AG04449 (cell line): ENCODE data around the gene TPST1.
"Not testable (repeated sequence)": the region's sequence is repeated elsewhere in the genome, so short reads cannot be mapped to it uniquely, and the experiment has no call there.

Experiments used
- CTCF ChIA-PET: fragments of 350-600 bp; formaldehyde crosslinking; extraction: SDS; loops from one replicate; lab custom pipeline; 2021; ENCODE audit warnings: antibody characterized with exemption; lab: Yijun Ruan, JAX
- POLR2A ChIA-PET: fragments of 400-600, 350-600 bp; formaldehyde crosslinking; extraction: SDS; loops from one replicate; lab custom pipeline; 2020; ENCODE audit warnings: antibody characterized with exemption, inconsistent platforms; lab: Yijun Ruan, JAX
- DNase-seq: peaks from one replicate; pipeline ENCODE4 v3.0.0-alpha.2; 2010; ENCODE audit warnings: low read depth, low spot score
- H3K4me3 ChIP-seq: 2 replicates; pipeline ENCODE4 v1.5.1; 2011; ENCODE audit warnings: low read depth, mild to moderate bottlenecking, control low read depth, low read length
- TF ChIP-seq, protein P1 (sequence below): IDR thresholded peaks from one replicate; pipeline ENCODE4 v1.5.1; 2011; ENCODE audit warnings: mild to moderate bottlenecking, moderate library complexity, low read length, control low read depth, inconsistent platforms; ENCODE audit not compliant: insufficient read depth; ENCODE audit errors: missing control alignments

Gene TPST1

DNA sequence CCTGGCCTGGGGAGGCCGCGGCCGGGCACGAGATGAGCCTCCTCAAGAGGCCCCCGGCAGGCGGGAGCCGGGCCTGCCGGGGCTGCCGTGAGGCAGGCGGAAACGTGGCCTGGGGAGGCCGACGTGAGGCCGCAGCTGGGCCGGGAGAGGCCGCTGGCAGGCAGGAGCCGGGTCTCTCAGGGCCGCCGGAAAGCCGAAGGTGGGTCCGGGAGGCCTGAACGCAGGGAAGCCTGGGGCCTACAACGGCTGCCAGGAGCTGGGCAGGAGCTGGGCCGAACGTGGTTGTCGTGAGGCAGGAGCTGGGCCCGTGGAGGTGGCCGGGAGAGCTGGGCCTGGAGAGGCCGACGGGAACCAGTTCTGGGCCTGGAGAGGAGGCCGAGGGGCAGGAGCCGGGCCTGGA, 171.9 kb downstream of the TPST1 start:
- CTCF ChIA-PET = interaction anchor here (1.0 to 1.2 kb wide), 2 partner anchors 9 to 11 kb away, joined by 3 read pairs; no protein-coding TSS in a partner anchor
- H3K4me3 ChIP-seq = no peak overlapping the region
- TF ChIP-seq, protein P1, sequence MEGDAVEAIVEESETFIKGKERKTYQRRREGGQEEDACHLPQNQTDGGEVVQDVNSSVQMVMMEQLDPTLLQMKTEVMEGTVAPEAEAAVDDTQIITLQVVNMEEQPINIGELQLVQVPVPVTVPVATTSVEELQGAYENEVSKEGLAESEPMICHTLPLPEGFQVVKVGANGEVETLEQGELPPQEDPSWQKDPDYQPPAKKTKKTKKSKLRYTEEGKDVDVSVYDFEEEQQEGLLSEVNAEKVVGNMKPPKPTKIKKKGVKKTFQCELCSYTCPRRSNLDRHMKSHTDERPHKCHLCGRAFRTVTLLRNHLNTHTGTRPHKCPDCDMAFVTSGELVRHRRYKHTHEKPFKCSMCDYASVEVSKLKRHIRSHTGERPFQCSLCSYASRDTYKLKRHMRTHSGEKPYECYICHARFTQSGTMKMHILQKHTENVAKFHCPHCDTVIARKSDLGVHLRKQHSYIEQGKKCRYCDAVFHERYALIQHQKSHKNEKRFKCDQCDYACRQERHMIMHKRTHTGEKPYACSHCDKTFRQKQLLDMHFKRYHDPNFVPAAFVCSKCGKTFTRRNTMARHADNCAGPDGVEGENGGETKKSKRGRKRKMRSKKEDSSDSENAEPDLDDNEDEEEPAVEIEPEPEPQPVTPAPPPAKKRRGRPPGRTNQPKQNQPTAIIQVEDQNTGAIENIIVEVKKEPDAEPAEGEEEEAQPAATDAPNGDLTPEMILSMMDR = no peak
- POLR2A ChIA-PET = no interaction called here
- DNase-seq = no peak

DNA sequence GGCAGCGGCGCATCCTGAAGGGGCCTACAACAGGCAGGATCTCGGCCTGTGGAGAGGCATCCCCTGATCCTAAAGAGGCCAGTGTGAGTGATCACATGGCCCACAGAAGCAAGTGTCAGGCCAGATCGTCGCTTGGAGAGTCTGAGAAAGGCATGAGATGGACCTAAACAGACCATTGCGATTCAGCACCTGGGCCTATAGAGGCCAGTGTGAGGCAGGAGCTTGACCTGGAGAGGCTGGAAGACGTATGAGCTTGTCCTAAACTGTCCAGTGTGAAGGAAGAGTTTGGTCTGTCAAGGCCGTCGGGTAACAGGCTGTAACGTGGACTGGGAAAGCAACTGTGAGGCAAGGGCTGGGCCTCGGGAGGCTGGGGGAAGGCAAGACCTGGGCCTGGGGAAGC, 172.6 kb downstream of the TPST1 start:
- no peak for DNase-seq
- TF ChIP-seq, protein P1 = no peak
- CTCF ChIA-PET = interaction anchor here (1.1 to 1.2 kb wide), 2 partner anchors 10 to 11 kb away, joined by 3 read pairs; no protein-coding TSS in a partner anchor
- H3K4me3 ChIP-seq = no peak overlapping the region
- POLR2A ChIA-PET = no interaction called here

- CTCF ChIA-PET = no interaction called here
Measured at GRCh38 chr7:66379542-66380160, 174.5 kb downstream of the TPST1 start.

DNA sequence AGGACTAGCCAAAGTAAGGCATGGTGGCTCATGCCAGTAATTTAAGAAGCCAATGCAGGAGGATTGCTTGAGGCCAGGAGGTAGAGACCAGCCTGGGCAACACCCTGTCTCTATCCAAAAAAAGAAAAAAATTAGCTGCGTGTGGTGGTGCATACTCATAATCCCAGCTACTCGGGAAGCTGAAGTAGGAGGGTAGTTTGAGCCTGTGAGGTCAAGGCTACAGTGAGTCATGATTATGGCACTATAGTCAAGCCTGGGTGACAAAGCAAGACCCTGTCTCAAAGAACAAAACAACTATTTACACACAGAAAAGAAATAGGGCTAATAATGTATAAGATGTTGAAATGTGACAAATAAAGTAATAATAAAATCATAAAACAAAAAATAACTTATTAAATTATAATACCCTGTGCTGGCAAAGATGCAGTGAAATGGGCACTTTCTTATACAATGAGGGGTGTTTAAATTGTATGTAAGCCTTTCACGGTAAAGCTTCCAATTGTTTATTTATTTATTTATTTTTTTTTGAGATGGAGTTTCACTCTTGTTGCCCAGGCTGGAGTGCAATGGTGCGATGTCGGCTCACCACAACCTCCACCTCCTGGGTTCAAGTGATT, 175.2 kb downstream of the TPST1 start:
- CTCF ChIA-PET = no interaction called here

More at GRCh38 chr7:66379542-66380160, 174.5 kb downstream of the TPST1 start:
- H3K4me3 ChIP-seq = no peak overlapping the region
- DNase-seq = no peak
- POLR2A ChIA-PET = no interaction called here
- TF ChIP-seq, protein P1 = no peak

GRCh38 chr7:66382182-66382923, 177.2 kb downstream of the TPST1 start:
- H3K4me3 ChIP-seq, POLR2A ChIA-PET, DNase-seq, CTCF ChIA-PET: not testable (repeated sequence)

More for the DNA sequence above, 175.2 kb downstream of the TPST1 start:
- TF ChIP-seq, protein P1 = no peak
- POLR2A ChIA-PET = no interaction called here
- no peak for DNase-seq
- H3K4me3 ChIP-seq = no peak overlapping the region

DNA sequence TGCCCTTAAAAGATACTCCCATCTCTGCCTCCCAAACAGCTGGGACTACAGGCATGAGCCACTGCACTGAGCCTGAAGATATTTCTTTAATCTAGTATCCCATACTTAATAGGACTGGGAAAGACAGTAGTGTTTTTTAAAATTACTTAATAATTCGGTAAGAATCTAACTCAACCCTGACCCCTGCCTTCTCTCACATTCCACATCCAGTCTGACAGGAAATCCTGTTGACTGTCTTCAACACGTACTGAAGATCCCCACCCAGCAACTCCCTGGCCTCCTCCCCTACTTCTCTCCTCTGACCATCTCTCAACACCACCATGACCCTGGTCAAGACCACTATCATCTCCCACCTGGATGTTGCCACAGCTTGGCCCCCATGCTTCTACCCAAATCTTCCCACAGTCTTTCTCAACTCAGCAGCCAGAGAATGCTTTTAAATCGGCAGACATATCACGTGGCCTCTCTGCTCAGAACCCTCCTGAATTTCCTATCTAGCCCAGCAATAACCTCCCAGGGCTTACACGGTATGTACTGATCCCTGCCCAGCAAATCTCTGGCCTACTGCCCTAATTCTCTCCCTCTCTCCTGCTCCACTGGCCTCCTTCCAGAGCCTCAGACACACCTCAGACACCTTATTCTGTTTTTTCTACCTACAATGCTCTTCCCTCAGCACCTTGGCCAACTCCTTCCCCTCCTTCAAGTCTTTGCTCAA, 180.2 kb downstream of the TPST1 start:
- DNase-seq, H3K4me3 ChIP-seq, POLR2A ChIA-PET, CTCF ChIA-PET: not testable (repeated sequence)

- POLR2A ChIA-PET, H3K4me3 ChIP-seq, CTCF ChIA-PET: not testable (repeated sequence)
- DNase-seq = peak; percentile 26
Measured at GRCh38 chr7:66395128-66395571, 190.0 kb downstream of the TPST1 start.

DNA sequence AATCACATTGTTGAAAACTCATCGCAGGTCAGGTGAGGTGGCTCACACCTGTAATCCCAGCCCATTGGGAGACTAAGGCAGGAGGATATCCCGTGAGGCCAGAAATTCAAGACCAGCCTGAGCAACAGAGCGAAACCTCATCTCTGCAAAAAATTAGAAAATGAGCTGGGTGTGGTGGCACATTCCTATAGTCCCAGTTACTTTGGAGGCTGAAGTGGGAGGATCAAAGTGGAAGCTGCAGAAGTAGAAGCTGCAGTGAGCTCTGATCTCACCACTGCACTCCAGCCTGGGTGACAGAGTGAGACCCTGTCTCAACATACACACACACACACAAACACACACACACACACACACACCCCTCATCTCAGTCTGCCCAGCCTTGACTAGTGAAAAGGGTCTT, 190.9 kb downstream of the TPST1 start:
- ChIA-PET POLR2A (interaction anchor here (0.5 kb wide), 1 partner anchor 188 kb away, joined by 4 read pairs; no protein-coding TSS in a partner anchor), CTCF (interaction anchor here (0.6 kb wide), 1 partner anchor 55 kb away, joined by 3 read pairs; no protein-coding TSS in a partner anchor)
- not testable (repeated sequence) for DNase-seq, H3K4me3 ChIP-seq

- H3K4me3 ChIP-seq, POLR2A ChIA-PET, DNase-seq: not testable (repeated sequence)
- CTCF ChIA-PET = interaction anchor here (1.2 kb wide), 1 partner anchor 259 kb away, joined by 4 read pairs; no protein-coding TSS in a partner anchor
Measured at GRCh38 chr7:66398841-66399240, 193.7 kb downstream of the TPST1 start.
